Tibial nerve (tissue), 4 donors: ENCODE measurements around the gene ETV6.

Experiments
- EP300 ChIP-seq, 2 donors: sonication (generic); formaldehyde crosslinking; IDR thresholded peaks; one replicate each; pipeline ENCODE4 v1.6.1; 2017; ENCODE audit warnings: antibody characterized with exemption in 2 of 2, mild to moderate bottlenecking in 1 of 2
- POLR2A ChIP-seq, 2 donors: fragments of 450-650 bp; IDR thresholded peaks; one replicate each; pipeline ENCODE4 v1.6.1; 2017; ENCODE audit warnings: antibody characterized with exemption in 2 of 2, mild to moderate bottlenecking in 2 of 2, moderate library complexity in 2 of 2
- TF ChIP-seq, protein P1 (sequence below), 5 experiments: fragments of 200-600 bp in 3 of 5; fragments of 450-650 bp in 2 of 5; sonication (generic) in 3 of 5; IDR thresholded peaks; one replicate each; pipeline ENCODE4 v1.5.1; 2016 to 2019; ENCODE audit warnings: antibody characterized with exemption in 5 of 5, mild to moderate bottlenecking in 3 of 5, moderate library complexity in 2 of 5

GRCh38 chr12:11668611-11669010 lies 19.1 kb downstream of the ETV6 start:
- TF ChIP-seq, protein P1, sequence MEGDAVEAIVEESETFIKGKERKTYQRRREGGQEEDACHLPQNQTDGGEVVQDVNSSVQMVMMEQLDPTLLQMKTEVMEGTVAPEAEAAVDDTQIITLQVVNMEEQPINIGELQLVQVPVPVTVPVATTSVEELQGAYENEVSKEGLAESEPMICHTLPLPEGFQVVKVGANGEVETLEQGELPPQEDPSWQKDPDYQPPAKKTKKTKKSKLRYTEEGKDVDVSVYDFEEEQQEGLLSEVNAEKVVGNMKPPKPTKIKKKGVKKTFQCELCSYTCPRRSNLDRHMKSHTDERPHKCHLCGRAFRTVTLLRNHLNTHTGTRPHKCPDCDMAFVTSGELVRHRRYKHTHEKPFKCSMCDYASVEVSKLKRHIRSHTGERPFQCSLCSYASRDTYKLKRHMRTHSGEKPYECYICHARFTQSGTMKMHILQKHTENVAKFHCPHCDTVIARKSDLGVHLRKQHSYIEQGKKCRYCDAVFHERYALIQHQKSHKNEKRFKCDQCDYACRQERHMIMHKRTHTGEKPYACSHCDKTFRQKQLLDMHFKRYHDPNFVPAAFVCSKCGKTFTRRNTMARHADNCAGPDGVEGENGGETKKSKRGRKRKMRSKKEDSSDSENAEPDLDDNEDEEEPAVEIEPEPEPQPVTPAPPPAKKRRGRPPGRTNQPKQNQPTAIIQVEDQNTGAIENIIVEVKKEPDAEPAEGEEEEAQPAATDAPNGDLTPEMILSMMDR (IDR thresholded peaks at IDR 0.05) = no peak
- TF ChIP-seq EP300 (IDR thresholded peaks at IDR 0.05) (no peak), POLR2A (IDR thresholded peaks at IDR 0.05) (no peak)
